ELF-1 (cell line): Measurements from ENCODE around the gene FBH1.
A peak's percentile ranks its signal among the peaks of the same experiment; 100 is the strongest.

Source experiments
- DNase-seq: peaks from one replicate; pipeline ENCODE4 v3.0.0-alpha.2; 2016; ENCODE audit warnings: low read depth, low spot score

The FBH1 gene

DNA sequence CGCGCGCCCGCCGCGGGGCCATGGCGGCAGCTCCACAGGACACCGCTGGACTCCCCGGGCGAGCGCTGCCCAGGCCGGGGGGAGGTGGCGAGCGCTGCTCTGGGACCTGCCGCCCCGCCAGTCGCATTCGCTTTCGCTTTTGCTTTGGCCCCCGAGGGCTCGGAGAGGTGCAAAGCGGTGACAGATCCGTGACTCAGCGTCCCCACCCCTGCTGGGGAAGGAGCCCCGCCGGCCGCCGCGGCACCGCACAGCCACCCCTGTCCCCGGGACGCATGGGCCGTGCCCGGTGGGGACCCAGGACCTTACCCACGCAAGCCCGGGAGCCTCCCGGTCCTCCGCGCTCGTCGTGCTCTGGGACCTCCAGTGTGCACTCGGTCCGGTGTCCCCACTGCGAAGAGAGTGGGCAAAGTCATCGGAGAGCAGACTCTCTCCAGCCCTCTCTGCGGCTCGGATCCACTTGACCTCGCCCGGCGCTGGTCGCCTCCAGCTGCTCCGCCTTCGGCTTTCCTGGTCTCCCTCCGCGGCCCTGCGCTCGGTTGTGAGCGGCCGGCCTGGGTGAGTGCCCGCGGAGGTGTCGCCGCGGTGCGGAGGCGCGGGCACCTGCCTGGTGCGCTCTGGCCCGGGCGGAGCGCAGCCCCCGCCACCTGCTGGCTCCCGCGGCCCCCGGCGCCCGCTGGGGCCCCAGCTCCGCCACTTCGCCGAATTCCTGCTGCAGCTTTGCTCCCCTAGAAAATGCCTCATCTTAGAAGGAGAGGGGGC lies 87.6 kb downstream of the FBH1 start, which contains the start of gene IL15RA:
TSS of gene IL15RA (minus strand) at position 73 of the 759 bp plus-strand sequence. CDS start at position 22, 51 bp downstream.
- peak; percentile 76 for DNase-seq

DNA sequence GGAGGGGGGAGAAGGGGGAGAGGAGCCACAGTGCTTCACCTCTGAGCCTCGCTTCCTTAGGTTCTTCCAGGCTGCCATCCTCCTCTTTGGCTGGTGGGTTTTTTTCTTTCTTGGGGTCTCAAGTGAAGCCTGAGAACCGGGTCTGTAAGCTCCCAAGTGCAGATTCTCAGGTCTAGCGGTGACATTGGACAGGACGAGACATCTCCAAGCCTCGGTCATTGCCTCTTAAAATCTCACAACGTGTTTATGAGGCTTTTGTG lies 88.1 kb downstream of the FBH1 start:
- no peak for DNase-seq

DNA sequence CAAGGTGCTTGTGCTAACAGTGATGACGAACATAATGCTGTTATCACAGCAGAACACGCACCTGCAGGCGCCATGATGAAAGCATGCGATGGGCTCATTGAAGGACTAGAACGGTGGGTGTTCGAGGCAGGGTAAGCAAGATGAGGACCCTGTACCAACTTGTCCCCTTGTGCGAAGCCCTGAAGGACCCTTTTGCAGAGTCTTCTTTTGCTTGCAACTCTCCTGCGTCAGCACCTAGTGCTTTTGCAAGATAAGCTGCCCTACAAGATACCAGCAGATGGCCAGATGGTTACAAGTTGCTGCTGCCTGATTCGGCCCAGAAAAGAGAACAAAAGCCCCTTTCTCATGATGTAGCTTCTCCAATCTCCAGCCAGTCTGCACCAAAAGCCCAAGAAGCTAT lies 91.5 kb downstream of the FBH1 start:
- no peak for DNase-seq

DNA sequence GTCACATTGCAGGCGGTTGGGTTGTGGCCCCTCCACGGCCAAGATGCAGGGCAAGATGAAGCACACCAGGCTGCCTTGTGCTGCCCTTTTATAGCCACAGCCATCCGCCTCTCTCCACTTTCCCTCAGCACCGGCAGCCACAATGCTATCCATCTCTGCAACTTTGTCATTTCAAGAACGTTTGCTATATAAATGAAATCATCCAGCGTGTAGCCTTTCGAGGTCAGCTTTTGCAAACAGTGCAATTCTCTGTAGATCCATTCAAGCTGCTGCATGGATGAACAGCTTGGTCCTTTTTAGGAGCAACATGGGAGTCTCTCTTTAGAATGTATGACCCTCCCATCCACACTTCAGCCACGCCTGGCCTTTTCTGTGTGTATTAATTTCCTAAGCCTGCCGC lies 93.7 kb downstream of the FBH1 start:
- DNase-seq: no peak

DNA sequence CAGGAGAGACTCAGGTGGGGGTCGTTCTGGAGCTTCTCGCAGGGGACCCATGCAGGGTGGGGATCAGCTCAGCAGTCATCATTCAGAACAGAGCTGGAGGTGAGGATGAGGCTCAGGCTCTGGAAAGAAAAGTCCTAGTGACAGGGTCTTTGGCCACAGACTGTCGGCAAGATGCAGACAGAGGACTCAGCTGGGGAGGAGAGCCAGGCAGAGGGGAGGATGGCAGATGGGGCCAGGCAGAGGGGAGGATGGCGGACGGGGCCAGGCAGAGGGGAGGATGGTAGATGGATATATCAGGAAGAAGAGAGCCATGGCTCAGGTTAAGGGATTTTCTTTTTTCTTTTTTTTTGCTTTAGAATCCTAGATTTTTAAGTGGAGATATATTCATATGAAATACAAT lies 95.0 kb downstream of the FBH1 start:
- DNase-seq: no peak
